Measurements from ENCODE around the gene ARHGAP15. TPM values are rescaled to one million over a fixed set of nuclear protein-coding genes. Genes with fewer than 3 reads are reported as not detected.
A peak's percentile ranks its signal among the peaks of the same experiment; 100 is the strongest.

The ARHGAP15 gene
- total and polyA plus RNA-seq, 5 donors from 2014 or later, result 242 to 285 (median 260) TPM

DNA sequence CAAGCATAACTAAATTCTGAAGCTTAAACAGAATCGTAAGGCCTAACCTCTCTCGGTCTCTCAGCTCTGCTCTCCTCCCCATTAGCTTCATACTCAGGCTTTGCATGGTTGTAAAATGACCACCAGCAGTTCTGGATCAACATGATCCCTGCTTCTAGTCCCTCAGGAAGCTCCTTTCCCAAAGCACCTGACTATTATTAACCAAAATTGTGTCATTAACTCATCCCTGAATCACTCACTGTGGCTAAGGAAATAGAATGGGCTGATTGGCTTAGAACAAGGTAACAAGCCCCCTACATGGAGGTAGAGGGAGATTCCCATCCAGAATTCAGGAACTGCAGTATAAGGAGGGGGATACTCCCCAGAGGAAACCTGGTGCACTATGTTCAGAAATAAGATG is 448.3 kb downstream of the ARHGAP15 start:
- Mint-ChIP-seq H3K27ac (peak overlapping the region in 1 of 3 donors; percentile 63), H3K36me3 (peaks cover 40% of the 10 kb centered on the region), H3K4me1 (peaks cover 15 to 37% (median 23%) of the 10 kb centered on the region in 4 donors)

DNA sequence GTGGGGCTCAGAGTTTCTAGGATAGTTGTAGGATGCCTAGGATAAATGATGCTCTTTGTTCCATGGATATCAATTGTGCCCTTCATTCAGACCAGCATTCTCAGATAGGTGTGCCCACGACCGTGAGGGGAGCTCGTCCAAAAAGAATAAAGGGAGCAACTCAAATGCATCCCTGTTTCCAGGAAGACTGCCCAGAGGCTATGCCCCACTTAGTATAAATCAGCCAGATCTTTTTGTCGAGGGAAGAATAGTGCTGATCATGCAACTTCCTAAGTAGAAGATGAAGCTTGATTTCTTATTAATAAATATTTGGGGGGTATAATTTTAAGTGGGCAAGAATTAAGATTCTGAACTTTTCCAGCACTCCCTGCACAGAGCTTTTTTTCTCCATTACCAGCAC is 450.2 kb downstream of the ARHGAP15 start:
- Histone ChIP-seq H3K4me1 (ENCODE audit: control insufficient read depth, insufficient read depth, low read length, poor library complexity, severe bottlenecking) (no peaks in the 10 kb centered on the region), H3K27me3 (ENCODE audit: control insufficient read depth, insufficient read depth, low read length) (no peaks in the 10 kb centered on the region), H3K27ac (ENCODE audit: insufficient read depth, low read length, poor library complexity, severe bottlenecking) (no peak overlapping the region), H3K4me3 (ENCODE audit: low read depth, low read length) (no peak overlapping the region), H3K36me3 (ENCODE audit: control insufficient read depth, insufficient read depth, low read length) (peaks cover 12% of the 10 kb centered on the region), H3K9me3 (ENCODE audit: control insufficient read depth in 2 of 2, low read length in 2 of 2) (no peaks in the 10 kb centered on the region)
- Mint-ChIP-seq H3K4me1 (peaks cover 20 to 41% (median 30%) of the 10 kb centered on the region in 4 donors), H3K27ac (no peak overlapping the region), H3K27me3 (no peaks in the 10 kb centered on the region), H3K4me3 (no peak overlapping the region), H3K36me3 (peaks cover 51% of the 10 kb centered on the region), H3K9me3 (peaks cover 0 to 5% (median 0%) of the 10 kb centered on the region in 7 donors)
- no peak for DNase-seq
- no peak for ATAC-seq (ENCODE audit: low read depth in 2 of 2)

More for the DNA sequence above, 448.3 kb downstream of the ARHGAP15 start:
- ATAC-seq (ENCODE audit: low read depth in 2 of 2) (no peak), DNase-seq (no peak)
- H3K9me3 ChIP-seq (ENCODE audit: control insufficient read depth in 2 of 2, low read length in 2 of 2), result no peaks in the 10 kb centered on the region
- no peak overlapping the region for H3K27ac ChIP-seq (ENCODE audit: insufficient read depth, low read length, poor library complexity, severe bottlenecking)
- Mint-ChIP-seq H3K9me3 (no peaks in the 10 kb centered on the region), H3K4me3 (no peak overlapping the region), H3K27me3 (no peaks in the 10 kb centered on the region)
- H3K4me1 ChIP-seq (ENCODE audit: control insufficient read depth, insufficient read depth, low read length, poor library complexity, severe bottlenecking), result no peaks in the 10 kb centered on the region
- no peak overlapping the region for H3K4me3 ChIP-seq (ENCODE audit: low read depth, low read length)
- H3K27me3 ChIP-seq (ENCODE audit: control insufficient read depth, insufficient read depth, low read length), result no peaks in the 10 kb centered on the region
- peaks cover 6% of the 10 kb centered on the region for H3K36me3 ChIP-seq (ENCODE audit: control insufficient read depth, insufficient read depth, low read length)

DNA sequence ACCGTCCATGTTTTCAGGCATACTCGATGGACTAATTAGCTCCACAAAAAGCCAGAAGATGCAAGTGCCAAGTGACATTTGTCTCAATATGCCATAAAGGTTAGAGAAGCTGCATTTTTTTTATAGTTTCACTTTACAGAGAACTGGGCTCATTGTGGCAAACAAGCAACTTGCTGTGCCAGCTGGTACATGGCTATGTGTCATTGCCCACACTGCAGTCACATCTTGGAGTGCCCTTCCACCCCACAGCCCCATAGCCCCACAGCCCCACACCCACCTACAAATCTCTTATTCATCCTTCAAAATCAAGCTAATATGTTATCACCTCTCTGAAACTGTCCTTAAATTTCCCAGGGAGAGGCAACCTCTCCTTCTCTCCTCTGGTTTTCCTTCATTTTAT is 451.9 kb downstream of the ARHGAP15 start:
- peak in 1 of 3 donors; percentile 4 for DNase-seq
- Mint-ChIP-seq H3K9me3 (peaks cover 0 to 8% (median 0%) of the 10 kb centered on the region in 7 donors), H3K36me3 (peaks cover 44% of the 10 kb centered on the region), H3K4me1 (peaks cover 20 to 26% (median 23%) of the 10 kb centered on the region in 4 donors), H3K27ac (peak overlapping the region in 1 of 3 donors; percentile 64), H3K27me3 (no peaks in the 10 kb centered on the region), H3K4me3 (no peak overlapping the region)
- peaks cover 12% of the 10 kb centered on the region for H3K36me3 ChIP-seq (ENCODE audit: control insufficient read depth, insufficient read depth, low read length)
- no peaks in the 10 kb centered on the region for H3K4me1 ChIP-seq (ENCODE audit: control insufficient read depth, insufficient read depth, low read length, poor library complexity, severe bottlenecking)
- H3K9me3 ChIP-seq (ENCODE audit: control insufficient read depth in 2 of 2, low read length in 2 of 2), result no peaks in the 10 kb centered on the region
- no peak overlapping the region for H3K4me3 ChIP-seq (ENCODE audit: low read depth, low read length)
- H3K27me3 ChIP-seq (ENCODE audit: control insufficient read depth, insufficient read depth, low read length), result no peaks in the 10 kb centered on the region
- no peak for ATAC-seq (ENCODE audit: low read depth in 2 of 2)
- no peak overlapping the region for H3K27ac ChIP-seq (ENCODE audit: insufficient read depth, low read length, poor library complexity, severe bottlenecking)

DNA sequence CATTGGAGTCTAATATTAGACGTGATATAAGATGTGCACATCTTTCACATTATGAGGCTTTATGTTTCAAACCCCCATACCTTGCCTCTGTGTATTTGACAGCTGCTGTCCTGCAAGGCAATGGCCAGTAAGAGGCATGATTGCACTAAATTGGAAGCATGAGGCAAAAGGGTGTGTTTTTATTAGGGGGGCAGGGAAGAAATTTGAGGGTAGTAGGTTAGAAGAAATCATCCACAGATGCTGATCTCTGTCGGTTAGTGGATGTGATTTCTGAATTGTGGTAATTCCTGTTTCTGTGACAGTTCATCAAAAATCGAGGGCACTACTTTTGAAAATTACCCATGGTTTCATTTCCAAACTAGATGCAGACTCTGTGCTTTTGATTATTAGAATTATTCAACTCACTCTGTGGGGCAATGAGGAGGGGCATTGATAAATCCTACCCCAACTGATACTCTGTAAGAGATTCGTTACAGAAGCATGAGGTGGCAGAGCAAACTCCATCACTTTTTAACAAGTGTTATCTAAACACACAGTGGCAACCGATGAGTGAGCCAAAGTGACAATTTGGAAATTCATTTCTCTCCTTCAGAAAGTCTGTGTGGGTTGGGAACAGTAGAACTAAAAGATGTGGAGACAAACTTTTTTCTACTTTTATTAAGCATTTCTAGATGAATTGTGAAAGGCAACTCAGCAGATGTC is 453.0 kb downstream of the ARHGAP15 start:
- H3K36me3 ChIP-seq (ENCODE audit: control insufficient read depth, insufficient read depth, low read length), result peaks cover 12% of the 10 kb centered on the region
- H3K27me3 Mint-ChIP-seq, result no peaks in the 10 kb centered on the region
- H3K9me3 ChIP-seq (ENCODE audit: control insufficient read depth in 2 of 2, low read length in 2 of 2), result no peaks in the 10 kb centered on the region
- H3K9me3 Mint-ChIP-seq, result peaks cover 0 to 8% (median 3%) of the 10 kb centered on the region in 7 donors
- ATAC-seq (ENCODE audit: low read depth in 2 of 2) (no peak), DNase-seq (no peak)
- peaks cover 22 to 30% (median 25%) of the 10 kb centered on the region in 4 donors for H3K4me1 Mint-ChIP-seq
- H3K4me1 ChIP-seq (ENCODE audit: control insufficient read depth, insufficient read depth, low read length, poor library complexity, severe bottlenecking), result no peaks in the 10 kb centered on the region
- H3K27ac ChIP-seq (ENCODE audit: insufficient read depth, low read length, poor library complexity, severe bottlenecking), result no peak overlapping the region
- H3K4me3 Mint-ChIP-seq, result no peak overlapping the region
- H3K4me3 ChIP-seq (ENCODE audit: low read depth, low read length), result no peak overlapping the region
- no peak overlapping the region for H3K27ac Mint-ChIP-seq
- H3K36me3 Mint-ChIP-seq, result peaks cover 45% of the 10 kb centered on the region
- H3K27me3 ChIP-seq (ENCODE audit: control insufficient read depth, insufficient read depth, low read length), result no peaks in the 10 kb centered on the region

DNA sequence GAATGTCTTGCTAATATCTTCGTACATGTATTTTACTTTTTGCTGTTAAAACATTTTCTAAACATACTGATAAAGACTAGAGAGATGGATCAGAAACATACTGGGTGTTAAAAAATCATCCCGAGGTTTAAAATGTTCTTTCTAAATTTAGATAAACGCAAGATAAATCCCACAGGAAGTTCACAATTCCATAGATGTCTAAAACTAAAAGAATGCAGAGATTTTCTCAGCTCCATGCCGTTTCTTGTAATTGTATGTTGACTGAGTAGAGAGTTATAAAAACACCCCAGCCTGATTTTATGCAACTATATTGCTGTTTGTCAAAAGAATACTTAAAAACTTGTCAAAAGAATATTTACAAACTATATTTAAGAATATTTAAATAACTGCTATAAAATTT is 455.7 kb downstream of the ARHGAP15 start:
- H3K27me3 ChIP-seq (ENCODE audit: control insufficient read depth, insufficient read depth, low read length), result no peaks in the 10 kb centered on the region
- Mint-ChIP-seq H3K27ac (no peak overlapping the region), H3K9me3 (peaks cover 0 to 8% (median 4%) of the 10 kb centered on the region in 7 donors), H3K4me3 (no peak overlapping the region), H3K36me3 (peaks cover 54% of the 10 kb centered on the region), H3K27me3 (no peaks in the 10 kb centered on the region), H3K4me1 (peaks cover 26 to 42% (median 34%) of the 10 kb centered on the region in 4 donors)
- ATAC-seq (ENCODE audit: low read depth in 2 of 2) (no peak), DNase-seq (no peak)
- H3K36me3 ChIP-seq (ENCODE audit: control insufficient read depth, insufficient read depth, low read length), result peaks cover 12% of the 10 kb centered on the region
- H3K4me1 ChIP-seq (ENCODE audit: control insufficient read depth, insufficient read depth, low read length, poor library complexity, severe bottlenecking), result no peaks in the 10 kb centered on the region
- H3K4me3 ChIP-seq (ENCODE audit: low read depth, low read length), result no peak overlapping the region
- no peaks in the 10 kb centered on the region for H3K9me3 ChIP-seq (ENCODE audit: control insufficient read depth in 2 of 2, low read length in 2 of 2)
- H3K27ac ChIP-seq (ENCODE audit: insufficient read depth, low read length, poor library complexity, severe bottlenecking), result no peak overlapping the region

DNA sequence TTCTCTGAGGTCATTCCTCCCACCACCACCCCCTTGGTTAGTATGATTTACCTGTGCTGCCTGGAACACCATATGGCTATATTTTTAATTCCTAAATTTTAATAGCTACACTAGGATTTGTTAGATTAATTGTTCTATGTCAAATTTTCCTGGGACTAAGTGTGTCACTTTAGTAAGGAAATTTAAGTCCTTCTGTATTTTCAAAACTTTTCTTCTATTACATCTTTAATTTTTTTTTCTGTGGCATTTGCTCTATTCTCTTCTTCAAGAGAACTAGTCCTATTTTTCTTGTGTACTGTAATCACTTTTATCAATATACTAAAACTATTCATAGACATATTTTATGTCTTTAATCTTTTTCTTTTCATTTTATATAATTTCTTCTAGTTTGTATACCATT is 456.9 kb downstream of the ARHGAP15 start:
- H3K4me1 Mint-ChIP-seq, result peaks cover 19 to 44% (median 32%) of the 10 kb centered on the region in 4 donors
- no peaks in the 10 kb centered on the region for H3K9me3 ChIP-seq (ENCODE audit: control insufficient read depth in 2 of 2, low read length in 2 of 2)
- DNase-seq, result no peak
- H3K27ac ChIP-seq (ENCODE audit: insufficient read depth, low read length, poor library complexity, severe bottlenecking), result no peak overlapping the region
- no peak for ATAC-seq (ENCODE audit: low read depth in 2 of 2)
- H3K36me3 ChIP-seq (ENCODE audit: control insufficient read depth, insufficient read depth, low read length), result peaks cover 8% of the 10 kb centered on the region
- H3K4me3 ChIP-seq (ENCODE audit: low read depth, low read length), result no peak overlapping the region
- H3K27me3 ChIP-seq (ENCODE audit: control insufficient read depth, insufficient read depth, low read length), result no peaks in the 10 kb centered on the region
- no peaks in the 10 kb centered on the region for H3K4me1 ChIP-seq (ENCODE audit: control insufficient read depth, insufficient read depth, low read length, poor library complexity, severe bottlenecking)
- no peak overlapping the region for H3K4me3 Mint-ChIP-seq
- H3K9me3 Mint-ChIP-seq, result peaks cover 0 to 8% (median 4%) of the 10 kb centered on the region in 7 donors
- H3K36me3 Mint-ChIP-seq, result peaks cover 52% of the 10 kb centered on the region
- H3K27me3 Mint-ChIP-seq, result no peaks in the 10 kb centered on the region
- H3K27ac Mint-ChIP-seq, result no peak overlapping the region

DNA sequence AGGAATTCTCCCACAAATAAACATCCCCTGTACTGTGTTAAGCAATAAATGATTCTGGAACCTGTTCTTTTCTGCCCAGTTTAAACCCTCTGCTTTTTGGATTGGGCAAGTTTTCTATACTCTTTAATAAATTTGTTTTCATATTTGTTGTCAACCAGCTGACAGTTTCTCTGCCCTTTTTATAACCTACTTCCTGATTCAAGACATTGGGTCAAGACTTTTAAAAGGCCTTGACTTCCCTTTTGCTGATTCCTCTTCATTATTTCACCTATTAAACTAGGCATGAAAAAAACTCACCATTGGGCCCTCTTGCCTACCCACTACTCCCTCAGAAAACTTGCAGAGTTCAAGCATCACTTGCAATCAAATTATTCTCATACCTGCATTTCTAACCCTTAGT is 459.5 kb downstream of the ARHGAP15 start:
- Mint-ChIP-seq H3K27me3 (no peaks in the 10 kb centered on the region), H3K4me1 (peaks cover 13 to 24% (median 20%) of the 10 kb centered on the region in 4 donors), H3K36me3 (peaks cover 39% of the 10 kb centered on the region), H3K9me3 (peaks cover 0 to 5% (median 2%) of the 10 kb centered on the region in 7 donors), H3K27ac (peak overlapping the region in 2 of 3 donors; percentile 4 to 70), H3K4me3 (no peak overlapping the region)
- Histone ChIP-seq H3K36me3 (ENCODE audit: control insufficient read depth, insufficient read depth, low read length) (peaks cover 11% of the 10 kb centered on the region), H3K27ac (ENCODE audit: insufficient read depth, low read length, poor library complexity, severe bottlenecking) (no peak overlapping the region), H3K27me3 (ENCODE audit: control insufficient read depth, insufficient read depth, low read length) (no peaks in the 10 kb centered on the region), H3K4me3 (ENCODE audit: low read depth, low read length) (no peak overlapping the region), H3K4me1 (ENCODE audit: control insufficient read depth, insufficient read depth, low read length, poor library complexity, severe bottlenecking) (no peaks in the 10 kb centered on the region), H3K9me3 (ENCODE audit: control insufficient read depth in 2 of 2, low read length in 2 of 2) (no peaks in the 10 kb centered on the region)
- ATAC-seq (ENCODE audit: low read depth in 2 of 2), result no peak
- no peak for DNase-seq

DNA sequence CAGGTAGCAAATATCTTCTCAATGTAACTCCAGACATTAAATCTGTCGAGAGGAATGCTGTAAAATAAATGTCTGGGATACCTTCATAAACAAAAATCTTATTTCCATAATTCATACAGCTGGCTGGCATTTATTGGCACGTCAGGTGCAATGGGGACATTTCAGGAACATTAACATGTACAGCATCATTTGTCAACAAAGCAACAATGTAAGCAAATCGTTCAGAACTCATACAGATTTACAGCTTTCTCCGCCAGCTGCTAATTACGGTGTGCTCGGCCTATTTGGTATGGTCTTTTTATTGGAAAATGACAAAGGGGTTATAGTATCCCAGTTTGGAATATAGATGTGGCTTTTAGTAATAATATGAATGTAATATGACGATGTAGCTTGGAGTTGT is 464.9 kb downstream of the ARHGAP15 start:
- Histone ChIP-seq H3K4me1 (ENCODE audit: control insufficient read depth, insufficient read depth, low read length, poor library complexity, severe bottlenecking) (no peaks in the 10 kb centered on the region), H3K36me3 (ENCODE audit: control insufficient read depth, insufficient read depth, low read length) (peaks cover 11% of the 10 kb centered on the region), H3K27ac (ENCODE audit: insufficient read depth, low read length, poor library complexity, severe bottlenecking) (no peak overlapping the region), H3K27me3 (ENCODE audit: control insufficient read depth, insufficient read depth, low read length) (no peaks in the 10 kb centered on the region), H3K4me3 (ENCODE audit: low read depth, low read length) (no peak overlapping the region), H3K9me3 (ENCODE audit: control insufficient read depth in 2 of 2, low read length in 2 of 2) (no peaks in the 10 kb centered on the region)
- Mint-ChIP-seq H3K4me1 (peaks cover 3 to 20% (median 9%) of the 10 kb centered on the region in 4 donors), H3K27me3 (no peaks in the 10 kb centered on the region), H3K36me3 (peaks cover 46% of the 10 kb centered on the region), H3K27ac (no peak overlapping the region), H3K4me3 (no peak overlapping the region), H3K9me3 (no peaks in the 10 kb centered on the region)
- DNase-seq (no peak), ATAC-seq (ENCODE audit: low read depth in 2 of 2) (no peak)

Data from CD4-positive, CD25-positive, alpha-beta regulatory T cell (primary cell).